ENCODE data around the gene FLNA. TPM values are rescaled to one million over a fixed set of nuclear protein-coding genes. Genes with fewer than 3 reads are reported as not detected.

Gene FLNA
- total RNA-seq, 1 donor from 2014 or later = 953 TPM

DNA sequence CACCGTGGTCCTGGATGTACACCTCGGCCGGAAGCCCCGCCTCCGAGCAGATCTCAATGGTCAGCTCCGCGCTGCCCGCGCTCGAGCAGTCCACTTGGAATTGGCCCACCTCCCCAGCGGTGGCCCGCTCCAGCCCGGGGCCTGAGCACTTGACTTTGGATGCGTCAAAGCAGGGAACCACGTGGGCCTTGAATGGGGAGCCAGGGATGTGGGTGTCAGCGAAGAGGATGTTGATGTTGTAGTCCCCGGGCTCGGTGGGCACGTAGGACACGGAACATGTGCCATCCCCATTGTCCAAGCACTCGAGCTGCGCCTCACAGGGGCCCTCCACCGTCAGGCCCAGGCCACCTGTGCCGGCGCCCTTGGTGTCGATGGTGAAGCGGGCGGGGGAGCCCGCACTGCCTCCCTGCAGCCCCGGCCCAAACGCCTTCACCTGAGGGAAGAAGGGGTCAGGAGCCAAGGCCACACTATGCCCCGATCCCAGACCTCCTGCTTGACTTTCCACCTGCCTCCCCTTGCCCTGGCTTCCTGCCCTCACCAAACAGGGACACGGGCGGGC, 14.2 kb downstream of the FLNA start:
- no peak overlapping the region for H3K4me3 ChIP-seq (ENCODE audit: low read depth, low read length)
- TF ChIP-seq, protein P1, sequence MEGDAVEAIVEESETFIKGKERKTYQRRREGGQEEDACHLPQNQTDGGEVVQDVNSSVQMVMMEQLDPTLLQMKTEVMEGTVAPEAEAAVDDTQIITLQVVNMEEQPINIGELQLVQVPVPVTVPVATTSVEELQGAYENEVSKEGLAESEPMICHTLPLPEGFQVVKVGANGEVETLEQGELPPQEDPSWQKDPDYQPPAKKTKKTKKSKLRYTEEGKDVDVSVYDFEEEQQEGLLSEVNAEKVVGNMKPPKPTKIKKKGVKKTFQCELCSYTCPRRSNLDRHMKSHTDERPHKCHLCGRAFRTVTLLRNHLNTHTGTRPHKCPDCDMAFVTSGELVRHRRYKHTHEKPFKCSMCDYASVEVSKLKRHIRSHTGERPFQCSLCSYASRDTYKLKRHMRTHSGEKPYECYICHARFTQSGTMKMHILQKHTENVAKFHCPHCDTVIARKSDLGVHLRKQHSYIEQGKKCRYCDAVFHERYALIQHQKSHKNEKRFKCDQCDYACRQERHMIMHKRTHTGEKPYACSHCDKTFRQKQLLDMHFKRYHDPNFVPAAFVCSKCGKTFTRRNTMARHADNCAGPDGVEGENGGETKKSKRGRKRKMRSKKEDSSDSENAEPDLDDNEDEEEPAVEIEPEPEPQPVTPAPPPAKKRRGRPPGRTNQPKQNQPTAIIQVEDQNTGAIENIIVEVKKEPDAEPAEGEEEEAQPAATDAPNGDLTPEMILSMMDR (conservative IDR thresholded peaks at IDR 0.05; ENCODE audit: low read depth, low read length) = no peak
- DNase-seq (ENCODE audit: low read depth) = no peak

DNA sequence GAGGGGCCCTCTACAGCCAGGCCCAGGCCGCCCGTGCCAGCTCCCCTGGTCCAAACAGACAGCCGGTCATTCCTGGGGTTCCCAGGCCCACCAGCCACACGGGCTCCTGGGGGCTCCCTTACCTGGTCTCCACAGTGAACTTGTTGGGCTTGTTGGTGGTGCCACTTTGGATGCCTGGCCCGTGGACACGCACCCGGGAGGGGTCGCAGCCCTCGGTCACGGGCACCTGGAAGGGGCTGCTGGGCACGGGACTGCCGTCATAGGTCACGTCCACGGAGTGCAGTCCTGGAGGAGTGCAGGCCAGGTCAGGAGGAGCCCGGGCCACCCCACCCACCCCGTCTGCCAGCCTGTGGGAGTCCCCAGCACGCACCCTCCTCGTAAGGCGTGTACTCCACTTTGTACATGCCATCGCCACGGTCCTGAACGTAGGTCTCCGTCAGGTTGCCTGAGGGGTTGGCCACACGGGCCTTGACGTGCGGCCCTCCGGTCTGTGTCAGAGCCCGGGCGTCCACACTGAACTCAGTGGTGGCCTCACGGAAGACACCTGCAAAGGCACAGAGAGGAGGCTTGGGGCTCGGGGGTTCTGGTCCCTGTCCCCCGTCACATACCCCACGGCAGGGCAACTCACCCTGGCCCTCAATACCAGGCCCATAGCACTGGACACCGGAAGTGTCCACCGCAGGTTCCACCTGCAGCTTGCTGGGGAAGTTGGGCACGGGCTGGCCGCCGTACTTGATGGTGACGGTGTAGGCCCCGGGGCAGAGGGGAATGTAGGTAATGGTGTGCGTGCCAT, 14.9 kb downstream of the FLNA start:
- TF ChIP-seq, protein P1 (conservative IDR thresholded peaks at IDR 0.05; ENCODE audit: low read depth, low read length) = no peak
- no peak for DNase-seq (ENCODE audit: low read depth)
- no peak overlapping the region for H3K4me3 ChIP-seq (ENCODE audit: low read depth, low read length)

DNA sequence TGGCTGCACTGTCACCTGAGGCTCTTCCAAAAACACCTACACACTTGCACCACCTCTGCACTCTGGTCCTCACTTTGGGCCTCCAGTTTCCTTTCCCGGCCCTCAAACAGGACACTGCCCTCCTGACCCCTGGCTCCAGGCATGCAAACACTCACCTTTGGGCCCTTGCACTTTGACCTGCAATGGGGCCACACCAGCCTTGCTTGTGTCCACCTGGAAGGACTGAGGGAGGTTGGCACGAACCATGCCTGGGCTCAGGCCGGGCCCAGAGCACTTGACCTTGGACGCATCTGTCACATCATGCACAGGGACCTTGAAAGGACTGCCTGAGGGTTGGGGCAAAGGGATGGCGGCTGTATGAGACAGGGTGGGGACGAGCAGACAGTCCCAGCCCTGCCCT, 15.6 kb downstream of the FLNA start:
- no peak for DNase-seq (ENCODE audit: low read depth)
- TF ChIP-seq, protein P1 (conservative IDR thresholded peaks at IDR 0.05; ENCODE audit: low read depth, low read length) = no peak
- no peak overlapping the region for H3K4me3 ChIP-seq (ENCODE audit: low read depth, low read length)

DNA sequence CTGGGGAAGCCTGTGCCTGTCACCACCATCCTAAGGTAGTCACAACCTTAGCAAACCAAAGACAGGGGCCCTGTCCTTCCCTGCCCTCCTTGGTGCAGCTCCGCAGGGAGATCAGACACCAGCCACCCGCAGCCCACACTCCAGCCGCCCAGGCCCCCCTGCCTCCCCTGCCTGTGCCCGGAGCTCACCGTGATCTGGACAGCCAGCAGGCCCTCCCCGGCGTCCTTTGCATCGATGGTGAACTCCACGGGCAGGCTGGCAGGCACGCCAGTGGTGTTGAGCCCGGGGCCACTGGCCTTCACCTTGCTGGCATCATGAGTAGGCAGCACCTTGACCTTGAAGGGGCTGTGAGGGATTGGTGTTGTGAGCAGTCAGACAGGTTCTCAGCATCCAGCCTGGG, 16.4 kb downstream of the FLNA start:
- TF ChIP-seq, protein P1 (conservative IDR thresholded peaks at IDR 0.05; ENCODE audit: low read depth, low read length) = no peak
- H3K4me3 ChIP-seq (ENCODE audit: low read depth, low read length) = no peak overlapping the region
- DNase-seq (ENCODE audit: low read depth) = no peak

GRCh38 chrX:154357205-154357604, 17.2 kb downstream of the FLNA start:
- TF ChIP-seq, protein P1 (conservative IDR thresholded peaks at IDR 0.05; ENCODE audit: low read depth, low read length) = no peak
- H3K4me3 ChIP-seq (ENCODE audit: low read depth, low read length) = no peak overlapping the region
- no peak for DNase-seq (ENCODE audit: low read depth)

DNA sequence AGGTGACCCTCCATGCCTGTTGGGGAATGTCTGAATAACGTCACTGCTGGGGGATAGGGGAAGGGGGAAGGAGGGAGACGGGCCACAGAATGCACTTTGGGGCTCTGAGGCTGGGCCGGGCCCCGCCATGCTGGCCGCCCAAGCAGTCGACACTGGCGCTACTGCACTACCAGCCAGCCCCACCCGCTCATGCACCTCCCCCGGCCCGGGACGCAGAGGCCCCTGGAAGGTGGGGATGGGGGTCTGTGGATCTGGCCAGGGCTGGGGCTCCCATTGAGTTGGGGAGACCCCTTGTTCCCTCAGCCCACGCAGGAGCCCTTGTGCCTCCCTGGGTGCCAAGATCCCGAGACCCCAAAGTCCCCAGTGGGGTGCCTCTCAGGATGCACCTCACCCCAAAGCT, 17.8 kb downstream of the FLNA start:
- no peak for DNase-seq (ENCODE audit: low read depth)

More for the DNA sequence above, 17.8 kb downstream of the FLNA start:
- H3K4me3 ChIP-seq (ENCODE audit: low read depth, low read length) = no peak overlapping the region
- TF ChIP-seq, protein P1 (conservative IDR thresholded peaks at IDR 0.05; ENCODE audit: low read depth, low read length) = no peak
